HG03108 (cell line): Measurements from ENCODE around the gene KTI12.

Source experiments
- ATAC-seq: cut with Tn5 transposase; IDR thresholded peaks from one replicate; pipeline ENCODE4 v1.9.1; 2021; ENCODE audit warnings: moderate library complexity; ENCODE audit not compliant: unreplicated experiment

KTI12 gene

DNA sequence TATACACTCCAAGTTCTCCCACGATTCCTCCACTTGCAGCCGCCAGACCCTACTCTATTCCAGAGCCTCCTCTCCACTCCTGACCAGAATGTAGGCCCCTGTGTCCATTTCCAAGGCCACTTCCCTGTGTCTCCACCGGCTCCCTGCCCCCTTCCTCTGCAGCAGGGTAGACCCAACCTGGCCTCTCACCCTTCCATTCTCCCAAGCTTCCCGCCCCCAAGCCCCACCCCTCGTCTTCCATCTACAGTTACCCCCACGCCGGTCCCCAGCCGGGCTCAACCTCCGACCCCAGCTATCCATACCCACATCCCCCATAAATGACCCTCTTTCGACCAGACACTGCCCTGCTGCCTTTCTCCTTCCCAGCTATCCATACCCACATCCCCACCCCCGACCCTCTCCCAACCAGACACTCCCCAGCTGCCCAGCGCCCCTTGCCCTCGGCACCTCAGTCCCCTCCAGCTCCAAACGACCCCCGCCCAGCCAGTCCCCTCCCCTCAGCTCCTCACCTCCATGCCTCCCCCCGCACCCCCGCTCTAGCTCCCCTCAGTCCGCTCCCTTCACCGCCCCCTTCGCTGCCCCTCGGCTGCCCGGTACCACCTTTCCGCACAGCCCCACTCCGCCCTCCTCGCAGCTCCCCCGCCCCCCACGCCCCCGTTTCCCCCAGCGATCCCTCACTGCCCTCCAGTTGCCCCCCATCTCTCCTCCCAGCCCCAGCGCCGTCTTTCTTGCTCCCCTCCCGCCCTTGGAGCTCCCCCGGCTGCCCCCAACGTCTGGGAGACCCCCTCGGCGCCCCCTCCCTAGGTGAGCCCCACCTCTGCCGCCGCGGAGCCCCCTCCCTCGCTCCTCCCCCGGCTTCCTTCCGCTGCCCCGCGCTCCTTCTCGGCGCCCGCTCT, 43.8 kb downstream of the KTI12 start:
- ATAC-seq: no peak

DNA sequence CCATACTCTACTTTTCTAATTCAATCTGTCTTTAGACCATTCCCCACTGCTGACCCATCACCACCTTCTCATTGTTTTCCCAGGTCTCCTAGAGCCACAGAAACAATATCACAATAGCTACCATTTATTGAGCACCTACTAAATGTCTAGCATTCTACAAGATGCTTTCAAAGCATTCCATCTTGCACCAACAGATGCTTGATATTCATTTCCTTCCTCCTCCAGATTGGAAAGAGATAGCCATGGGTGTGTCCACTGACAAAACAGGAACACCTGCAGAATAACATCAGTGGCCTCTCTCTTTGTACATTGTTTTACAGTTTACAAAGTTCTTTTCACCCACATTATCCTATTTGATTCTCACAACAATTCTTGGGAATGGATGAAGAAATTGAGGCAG, 45.4 kb downstream of the KTI12 start:
- ATAC-seq: no peak

DNA sequence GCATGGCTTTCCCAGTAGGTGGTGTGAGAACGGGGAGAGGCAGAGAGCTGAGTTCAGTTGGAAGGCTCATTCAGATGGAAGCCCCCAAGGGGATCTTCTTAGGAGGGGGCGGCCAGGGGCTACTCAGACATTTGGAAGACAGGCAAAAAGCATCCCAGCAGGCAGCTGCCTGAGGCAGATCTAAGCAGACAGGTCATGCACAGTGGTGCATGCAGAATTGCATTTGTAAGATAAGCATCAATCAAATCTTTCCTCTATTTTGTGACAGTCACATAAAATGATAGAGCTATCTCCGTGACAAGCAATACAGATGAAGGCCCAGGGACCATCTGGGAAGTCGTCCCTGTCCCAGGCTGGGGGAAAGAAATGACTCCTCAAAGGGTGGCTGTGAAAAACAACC, 46.9 kb downstream of the KTI12 start:
- no peak for ATAC-seq

DNA sequence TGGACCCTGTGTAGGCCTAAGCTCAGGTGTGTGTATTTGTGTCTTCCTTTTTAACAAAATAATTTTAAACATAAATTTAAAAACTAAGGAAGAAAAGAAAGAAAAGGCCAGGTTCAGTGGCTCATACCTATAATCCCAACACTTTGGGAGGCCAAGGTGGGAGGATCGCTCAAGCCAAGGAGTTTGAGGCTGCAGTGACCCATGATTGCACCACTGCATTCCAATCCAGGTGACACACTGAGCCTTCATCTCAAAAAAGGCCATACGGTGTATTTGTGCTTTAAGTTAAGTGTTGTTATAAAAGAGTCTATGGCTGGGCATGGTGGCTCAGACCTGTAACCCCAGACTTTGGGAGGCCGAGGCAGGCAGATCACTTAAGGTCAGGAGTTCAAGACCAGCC, 51.4 kb downstream of the KTI12 start:
- ATAC-seq: no peak
